ENCODE measurements around the gene FBLN5.

DNA sequence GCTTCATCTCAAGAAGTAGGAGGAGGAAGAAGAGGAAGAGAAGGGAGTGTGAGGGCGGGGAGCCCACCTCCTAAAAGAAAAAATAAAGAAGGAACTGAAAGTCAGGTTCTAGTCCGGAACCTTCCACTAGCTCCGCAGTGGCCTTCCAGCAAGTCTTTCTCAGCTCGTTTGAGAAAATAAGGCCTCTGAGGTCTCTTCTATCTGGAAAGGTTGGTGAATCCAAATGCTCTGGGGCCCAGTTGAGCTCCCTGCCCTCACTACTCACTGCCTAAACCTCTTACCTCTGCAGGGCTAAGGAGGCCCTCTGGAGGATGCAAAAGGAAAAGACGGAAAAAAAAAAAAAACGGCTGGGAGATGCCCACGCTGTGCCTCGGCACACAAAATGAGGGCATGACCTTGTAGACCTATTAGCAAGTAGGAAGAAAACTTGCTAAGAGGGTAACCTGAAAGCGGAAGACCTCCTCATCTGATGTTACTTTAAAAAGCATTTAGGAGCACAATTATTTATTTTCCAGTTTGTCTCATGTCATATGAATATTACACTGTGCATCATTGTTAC lies 35.9 kb downstream of the FBLN5 start:
- TF ChIP-seq CTCF (IDR thresholded peaks at IDR 0.05; ENCODE audit: low read length) = peak; percentile 65
- TF ChIP-seq EZH2 (IDR thresholded peaks at IDR 0.05; ENCODE audit: borderline replicate concordance, low read length) = no peak

Data from OCI-LY1 (cell line).